Fibroblast of pulmonary artery (primary cell): ENCODE measurements around the gene NAT9.

Experiments
- DNase-seq: peaks from one replicate; pipeline ENCODE4 v3.0.0-alpha.2; 2010; ENCODE audit warnings: low read depth
- H3K4me3 ChIP-seq: replicated peaks from 2 replicates; pipeline ENCODE4 v1.5.1; 2011; ENCODE audit warnings: low read depth, mild to moderate bottlenecking, control low read depth, low read length, moderate library complexity
- CTCF ChIP-seq: IDR thresholded peaks from 2 replicates; pipeline ENCODE4 v1.5.1; 2011; ENCODE audit warnings: mild to moderate bottlenecking, control low read depth, low read length, inconsistent platforms; ENCODE audit errors: missing control alignments

Gene NAT9

GRCh38 chr17:74797824-74798223 is 21.7 kb upstream of the NAT9 start:
- H3K4me3 ChIP-seq = no peak overlapping the region
- DNase-seq = no peak
- TF ChIP-seq CTCF = no peak

- H3K4me3 ChIP-seq = no peak overlapping the region
- DNase-seq = no peak
- TF ChIP-seq CTCF = no peak
These were observed 20.7 kb upstream of the NAT9 start for GRCh38 chr17:74796866-74797265.

GRCh38 chr17:74796211-74796610 is 20.1 kb upstream of the NAT9 start:
- no peak for TF ChIP-seq CTCF
- no peak overlapping the region for H3K4me3 ChIP-seq
- no peak for DNase-seq

GRCh38 chr17:74795327-74796020 is 19.3 kb upstream of the NAT9 start:
- no peak for DNase-seq
- TF ChIP-seq CTCF = no peak
- no peak overlapping the region for H3K4me3 ChIP-seq

- no peak overlapping the region for H3K4me3 ChIP-seq
- TF ChIP-seq CTCF = no peak
- no peak for DNase-seq
These were observed 16.5 kb upstream of the NAT9 start for GRCh38 chr17:74792586-74793105.

GRCh38 chr17:74790161-74791058 is 14.3 kb upstream of the NAT9 start:
- no peak for TF ChIP-seq CTCF
- no peak for DNase-seq
- H3K4me3 ChIP-seq = no peak overlapping the region
